Occipital lobe (tissue), 2 donors: ENCODE results near the gene RBM33. TPM values are rescaled to one million over a fixed set of nuclear protein-coding genes. Genes with fewer than 3 reads are reported as not detected.
"Not testable (repeated sequence)": the region's sequence is repeated elsewhere in the genome, so short reads cannot be mapped to it uniquely, and the experiment has no call there.

Source experiments
- DNase-seq: peaks from one replicate; lab custom pipeline; 2025; lab: John Stamatoyannopoulos, UW
- total RNA-seq: library from RNA; depleted of rRNA; stranded (reverse); fragments of >200 nt; gene quantifications from one replicate; pipeline ENCODE4 v1.2.3, GENCODE V29; 2014

Gene RBM33
- 41.6 TPM for total RNA-seq

DNA sequence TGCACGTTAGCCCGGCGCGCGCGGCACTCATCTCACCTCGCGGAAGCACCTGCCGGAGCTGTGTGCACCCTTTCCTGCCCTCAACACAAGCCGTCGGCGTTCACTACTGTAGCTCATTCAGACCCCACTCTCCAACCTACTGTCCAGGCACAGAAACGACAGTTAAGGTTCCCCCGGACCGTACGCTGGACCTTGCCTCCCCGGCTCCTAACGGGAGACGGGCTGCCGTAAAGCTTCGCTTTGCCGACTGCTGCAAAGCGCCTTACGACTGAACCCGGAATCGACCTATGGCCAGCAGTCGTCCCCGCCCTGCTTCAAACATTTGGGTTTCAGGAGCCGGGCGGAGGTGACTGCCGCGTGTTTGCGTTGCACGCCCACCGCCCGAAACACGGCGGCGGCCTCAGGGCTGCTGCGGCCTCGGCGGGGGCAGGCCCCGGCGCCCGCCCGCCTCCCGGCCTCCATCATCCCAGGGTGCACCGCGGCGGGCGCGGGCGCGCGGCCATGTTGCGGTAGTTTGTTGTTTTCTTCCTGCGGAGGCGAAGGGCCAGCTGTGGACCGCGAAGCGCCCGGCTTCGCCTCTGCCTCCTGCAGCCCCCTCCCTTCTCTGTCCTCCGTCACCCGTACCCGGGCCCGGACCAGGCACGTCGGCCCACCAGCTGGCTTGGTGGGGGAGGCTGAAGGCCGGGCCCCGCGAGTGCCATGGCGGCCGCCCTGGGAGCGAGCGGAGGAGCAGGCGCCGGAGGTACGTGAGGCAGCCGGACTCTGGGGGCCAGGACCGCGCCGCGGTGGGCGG, at the start of gene RBM33:
TSS of gene RBM33 (plus strand) at position 484 of the 793 bp plus-strand sequence. CDS start at position 700, 216 bp downstream.
- DNase-seq = peak; percentile 69

GRCh38 chr7:155594961-155595366, 49.5 kb upstream of the RBM33 start:
- no peak for DNase-seq

DNA sequence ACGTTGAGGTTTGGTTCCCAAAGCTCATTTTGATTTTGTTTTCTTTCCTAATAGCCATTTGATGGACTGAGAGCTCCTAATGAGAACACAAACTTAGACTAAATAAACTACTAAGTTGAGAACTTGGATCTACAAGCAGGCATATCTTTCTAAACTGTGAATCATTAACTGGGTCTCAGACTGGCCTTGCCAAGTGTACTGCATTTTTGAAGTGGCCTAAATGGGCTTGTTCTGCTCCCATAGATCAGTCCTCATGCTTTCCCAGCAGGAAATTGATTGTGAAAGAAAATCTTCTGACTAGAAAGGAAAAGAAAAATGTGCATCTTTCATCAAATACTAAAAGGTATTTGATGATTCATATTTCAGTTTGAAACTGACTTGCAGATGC, 46.7 kb upstream of the RBM33 start:
- no peak for DNase-seq

DNA sequence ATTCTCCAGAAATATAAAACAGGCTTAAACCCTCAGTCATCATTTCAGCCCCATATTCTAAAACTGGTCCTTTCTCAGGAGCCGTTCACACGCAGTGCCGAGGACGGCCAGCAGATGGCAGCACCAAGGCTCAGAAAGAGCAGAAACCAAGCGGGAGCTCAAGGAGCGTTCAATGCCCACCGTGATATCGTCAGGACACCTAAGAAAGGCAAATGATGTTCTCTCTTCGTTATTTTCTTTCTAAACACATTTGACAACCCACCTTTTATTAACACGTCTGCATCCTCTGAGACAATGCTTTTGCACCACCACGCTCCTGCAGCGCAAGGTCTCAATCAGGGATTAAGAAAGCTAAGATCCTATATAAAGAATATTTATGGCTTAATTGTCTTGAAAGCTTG, 45.7 kb upstream of the RBM33 start:
- DNase-seq = peak; percentile 24

GRCh38 chr7:155602156-155602555, 42.3 kb upstream of the RBM33 start:
- no peak for DNase-seq

DNA sequence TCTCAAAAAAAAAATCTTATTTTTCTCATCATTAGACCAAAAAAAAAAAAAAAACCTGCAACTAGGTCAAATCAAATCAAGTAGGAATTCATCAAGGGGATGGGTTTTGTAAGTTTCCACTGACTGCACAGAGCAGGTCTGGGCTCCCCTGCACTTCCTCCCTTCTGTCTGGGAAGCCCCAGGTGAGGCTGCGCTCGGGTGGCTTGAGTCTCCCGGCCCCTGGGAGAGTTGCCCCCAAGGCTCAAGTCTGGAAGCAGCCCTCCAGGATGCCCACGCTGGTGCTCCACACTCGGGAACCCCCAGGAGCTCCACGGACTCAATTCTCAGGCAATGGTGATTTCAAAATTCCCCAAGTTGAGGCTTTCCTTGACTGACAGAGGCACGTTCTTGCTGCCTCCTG, 41.7 kb upstream of the RBM33 start:
- DNase-seq = no peak

- DNase-seq = no peak
Observed at GRCh38 chr7:155603205-155603857, 41.1 kb upstream of the RBM33 start.

GRCh38 chr7:155603858-155604503, 40.5 kb upstream of the RBM33 start:
- DNase-seq = no peak

GRCh38 chr7:155604504-155604997, 39.9 kb upstream of the RBM33 start:
- DNase-seq = no peak

GRCh38 chr7:155609185-155609584, 35.3 kb upstream of the RBM33 start:
- no peak for DNase-seq

DNA sequence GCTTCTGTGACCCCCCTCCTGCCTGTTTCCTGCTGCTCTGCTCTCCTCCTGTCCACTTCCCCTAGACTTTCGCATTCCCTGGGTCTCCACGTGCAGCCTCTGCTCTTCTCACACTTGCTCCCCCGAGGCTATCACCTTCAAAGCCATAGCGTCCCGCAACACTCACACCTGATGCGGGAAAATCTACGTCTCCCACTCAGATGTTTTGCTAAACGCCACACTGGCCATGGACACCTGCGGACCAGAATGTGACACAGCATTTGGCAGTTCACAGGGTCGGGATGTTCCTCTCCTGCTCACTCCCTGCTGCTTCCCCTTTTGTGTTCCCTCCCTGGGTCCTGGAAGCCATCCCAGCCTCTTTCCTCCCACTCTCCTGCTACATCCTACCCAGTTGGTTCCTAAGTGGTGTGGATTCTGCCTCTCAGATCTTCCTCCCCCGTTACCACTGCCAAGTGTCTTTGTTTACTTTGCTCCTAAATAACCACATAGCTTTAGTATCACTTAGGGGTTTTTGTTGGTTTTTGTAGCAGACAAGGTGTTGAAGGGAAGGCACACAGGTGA, 33.7 kb upstream of the RBM33 start:
- peak; percentile 11 for DNase-seq

DNA sequence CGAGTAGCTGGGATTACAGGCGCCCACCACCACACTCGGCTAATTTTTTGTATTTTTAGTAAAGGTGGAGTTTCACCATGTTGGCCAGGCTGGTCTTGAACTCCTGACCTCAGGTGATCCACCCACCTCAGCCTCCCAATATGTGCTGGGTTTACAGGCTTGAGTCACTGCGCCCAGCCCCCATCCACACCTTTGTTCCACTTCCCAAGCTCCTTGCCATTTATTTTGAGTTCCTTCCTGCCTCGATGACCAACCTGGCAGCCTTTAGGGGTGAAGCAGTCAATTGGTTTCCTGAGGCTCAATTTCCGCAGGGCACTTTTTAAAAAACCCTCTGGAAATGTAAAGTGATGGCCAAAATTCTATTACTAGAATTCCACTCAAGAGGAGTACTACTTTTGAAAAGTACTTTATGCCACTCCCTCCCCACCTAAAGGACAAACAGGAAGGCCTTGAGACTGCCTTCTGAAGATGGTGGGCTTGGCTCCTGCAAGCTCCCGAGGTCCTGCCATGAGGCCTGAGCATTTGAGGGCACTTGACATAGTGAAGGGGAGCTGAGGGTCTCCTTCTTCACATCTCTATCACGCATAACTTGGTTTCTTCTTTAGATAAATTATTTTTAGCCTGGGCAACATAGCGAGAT, 32.5 kb upstream of the RBM33 start:
- no peak for DNase-seq

DNA sequence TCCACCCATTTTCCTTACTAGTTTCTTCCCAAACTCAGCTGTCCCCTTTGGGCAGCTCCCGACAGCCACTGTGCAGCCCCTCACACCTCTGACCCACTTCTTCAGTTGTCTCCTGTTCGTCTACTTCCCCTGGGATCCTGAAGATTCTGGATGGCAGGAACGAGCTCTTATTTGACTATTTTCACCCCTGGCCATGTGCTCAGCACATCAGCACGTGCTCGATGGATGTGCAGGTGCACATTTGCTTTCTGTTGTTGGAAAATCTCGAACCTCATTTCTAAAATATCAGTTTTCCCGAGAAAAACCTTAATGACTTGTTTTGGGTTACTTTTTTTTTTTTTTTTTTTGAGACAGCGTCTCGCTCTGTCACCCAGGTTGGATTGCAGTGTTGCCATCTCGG, 31.8 kb upstream of the RBM33 start:
- DNase-seq = no peak

DNA sequence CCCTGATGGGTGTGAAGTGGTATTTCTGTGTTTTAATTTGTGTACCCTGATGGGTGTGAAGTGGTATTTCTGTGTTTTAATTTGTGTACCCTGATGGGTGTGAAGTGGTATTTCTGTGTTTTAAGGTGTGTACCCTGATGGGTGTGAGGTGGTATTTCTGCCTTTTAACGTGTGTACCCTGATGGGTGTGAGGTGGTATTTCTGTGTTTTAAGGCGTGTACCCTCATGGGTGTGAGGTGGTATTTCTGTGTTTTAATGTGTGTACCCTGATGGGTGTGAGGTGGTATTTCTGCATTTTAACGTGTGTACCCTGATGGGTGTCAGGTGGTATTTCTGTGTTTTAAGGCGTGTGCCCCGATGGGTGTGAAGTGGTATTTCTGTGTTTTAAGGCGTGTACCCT, 29.4 kb upstream of the RBM33 start:
- DNase-seq = not testable (repeated sequence)

- no peak for DNase-seq
Observed at GRCh38 chr7:155618708-155619633, 25.5 kb upstream of the RBM33 start.

- no peak for DNase-seq
Observed at GRCh38 chr7:155619634-155620271, 24.7 kb upstream of the RBM33 start.

- DNase-seq = no peak
Observed at GRCh38 chr7:155620497-155620896, 24.0 kb upstream of the RBM33 start.

DNA sequence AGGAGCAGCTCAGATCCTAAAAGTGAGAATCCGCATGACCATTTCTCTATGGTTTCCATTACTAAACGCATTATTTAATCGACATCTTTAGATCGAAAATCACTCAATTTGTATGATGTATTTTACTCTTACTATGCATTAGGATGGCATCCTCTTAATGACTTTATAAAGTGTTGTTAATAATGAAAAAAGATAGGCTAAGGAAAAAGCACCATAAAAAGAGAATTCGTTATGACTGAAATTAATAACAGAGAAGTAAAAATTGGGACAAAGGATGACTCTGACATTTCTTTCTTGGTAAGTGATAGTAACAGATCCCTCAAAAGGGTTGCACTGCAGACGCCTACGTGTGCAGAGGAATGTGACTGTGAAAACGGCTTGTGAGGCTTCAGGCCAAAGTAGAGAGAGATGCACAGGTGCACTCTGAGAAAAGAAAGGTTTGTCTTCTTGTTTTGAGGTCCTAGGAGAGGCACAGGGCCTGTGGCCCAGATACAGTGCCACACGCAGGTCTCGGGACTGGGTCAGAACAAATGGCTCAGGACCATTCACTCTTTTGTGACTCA, 23.0 kb upstream of the RBM33 start:
- no peak for DNase-seq

DNA sequence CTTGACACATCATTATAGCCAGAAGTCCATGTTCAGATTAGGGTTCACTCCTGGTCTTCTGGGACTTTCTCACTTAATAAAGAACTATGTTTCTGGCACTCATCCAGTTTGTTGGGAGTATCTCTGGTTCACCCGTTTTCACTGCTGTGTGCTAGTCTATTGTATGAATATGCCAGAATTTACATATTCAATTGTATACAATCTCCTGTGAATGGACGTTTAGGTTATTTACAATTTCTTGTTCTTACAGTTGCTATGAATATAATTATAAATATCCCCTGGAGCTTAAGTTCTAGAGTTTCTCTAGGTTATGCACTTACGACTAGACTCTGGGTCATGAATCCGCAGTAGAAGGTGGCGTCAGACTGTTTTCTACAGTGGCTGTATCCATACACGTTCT, 20.0 kb upstream of the RBM33 start:
- DNase-seq = no peak

DNA sequence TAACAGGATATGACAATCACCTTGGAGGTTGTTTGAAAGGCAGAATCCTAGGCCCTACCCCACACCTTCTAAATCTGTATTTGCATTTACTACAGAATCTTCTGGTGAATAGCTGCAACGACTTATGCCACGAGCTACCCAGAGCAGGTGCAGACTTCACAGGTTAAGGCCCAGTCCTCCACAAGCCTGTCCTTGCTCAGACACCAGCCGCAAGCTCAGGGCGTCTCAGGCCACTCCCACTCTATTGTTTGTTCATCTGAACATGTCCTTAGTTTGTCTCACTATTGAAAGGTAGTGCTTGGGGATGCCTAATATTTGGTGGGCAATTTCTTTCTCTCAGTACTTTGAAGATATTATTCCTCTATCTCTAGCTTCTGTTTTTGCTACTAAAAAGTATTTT, 18.9 kb upstream of the RBM33 start:
- no peak for DNase-seq
